Fibroblast of skin of back (primary cell): ENCODE data around the gene TSHZ2.

Experiments used
- DNase-seq: peaks from one replicate; pipeline ENCODE4 v3.0.0-alpha.2; 2013

The TSHZ2 gene

DNA sequence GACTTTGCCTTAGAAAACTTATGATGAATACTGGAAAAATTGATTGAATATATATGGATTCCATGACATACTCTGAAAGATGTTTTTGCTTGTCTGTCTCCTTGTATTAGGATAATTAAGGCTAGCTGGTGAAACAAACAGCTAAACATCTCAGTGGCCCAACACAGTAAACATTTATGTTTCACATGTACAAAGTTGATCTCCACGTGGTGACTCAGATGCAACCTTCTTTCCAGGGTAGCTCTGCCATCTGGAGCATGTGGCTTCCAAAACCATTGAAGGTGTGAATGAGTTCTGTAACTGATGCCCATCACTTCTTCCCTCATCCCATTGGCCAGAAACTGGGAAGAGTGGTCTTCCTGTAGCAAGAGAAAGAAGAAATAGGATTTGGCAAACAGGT lies 196.3 kb downstream of the TSHZ2 start:
- no peak for DNase-seq

DNA sequence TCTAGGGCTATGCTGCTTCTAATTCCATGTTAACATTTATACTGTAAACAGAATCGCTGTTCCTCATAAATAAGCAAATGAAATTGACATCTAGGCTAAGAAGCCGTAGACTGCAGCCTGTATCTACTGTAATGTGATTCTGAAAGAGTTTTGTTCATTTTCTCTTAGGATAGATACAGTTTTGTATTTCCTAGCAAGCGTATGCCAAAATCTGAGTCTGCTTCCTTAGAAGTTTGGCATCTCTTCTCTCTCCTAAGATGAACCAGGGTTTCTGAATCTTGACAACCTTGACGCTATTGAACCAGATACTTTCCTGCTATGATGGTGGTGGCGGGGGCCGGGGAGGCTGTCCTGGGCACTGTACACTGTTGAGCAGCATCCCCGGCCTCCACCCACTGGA lies 198.0 kb downstream of the TSHZ2 start:
- DNase-seq, result no peak

DNA sequence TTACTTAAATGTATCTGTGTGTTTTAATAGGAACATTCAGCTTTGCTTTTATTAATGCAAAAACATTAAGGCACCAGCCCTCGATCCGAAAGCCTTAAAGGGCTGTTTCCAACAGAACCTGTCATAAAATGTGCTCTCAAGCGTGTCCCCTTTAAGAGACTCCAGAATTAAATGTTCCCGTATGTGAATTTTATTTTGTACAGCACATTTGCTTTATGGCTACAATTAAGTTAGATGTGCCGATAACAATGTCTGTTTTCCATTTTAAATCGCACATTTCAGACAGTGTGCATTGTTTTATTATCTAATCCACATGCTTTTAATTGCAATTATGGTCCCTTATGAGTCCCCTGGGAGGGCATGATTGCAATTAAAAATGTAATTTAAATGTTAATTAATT lies 198.9 kb downstream of the TSHZ2 start:
- no peak for DNase-seq

DNA sequence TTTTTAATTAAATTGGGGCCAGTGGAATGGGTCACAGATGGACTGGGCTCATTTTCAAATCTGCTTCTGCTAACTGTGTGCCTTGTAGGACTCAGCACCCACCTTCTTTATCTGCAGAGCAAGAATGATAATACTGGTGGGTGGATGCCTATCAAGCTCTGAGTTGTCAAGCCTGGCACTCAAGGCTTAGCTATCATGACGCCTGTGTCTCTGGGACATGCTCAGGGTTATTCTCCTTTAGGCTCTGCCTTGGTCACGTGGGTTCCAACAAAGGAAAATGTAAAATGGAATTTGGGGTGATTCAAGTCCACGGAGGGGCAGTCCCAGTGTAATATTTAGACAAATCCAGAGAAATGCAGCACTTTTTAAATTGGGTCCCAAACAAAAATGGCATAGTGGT lies 202.3 kb downstream of the TSHZ2 start:
- DNase-seq, result no peak

DNA sequence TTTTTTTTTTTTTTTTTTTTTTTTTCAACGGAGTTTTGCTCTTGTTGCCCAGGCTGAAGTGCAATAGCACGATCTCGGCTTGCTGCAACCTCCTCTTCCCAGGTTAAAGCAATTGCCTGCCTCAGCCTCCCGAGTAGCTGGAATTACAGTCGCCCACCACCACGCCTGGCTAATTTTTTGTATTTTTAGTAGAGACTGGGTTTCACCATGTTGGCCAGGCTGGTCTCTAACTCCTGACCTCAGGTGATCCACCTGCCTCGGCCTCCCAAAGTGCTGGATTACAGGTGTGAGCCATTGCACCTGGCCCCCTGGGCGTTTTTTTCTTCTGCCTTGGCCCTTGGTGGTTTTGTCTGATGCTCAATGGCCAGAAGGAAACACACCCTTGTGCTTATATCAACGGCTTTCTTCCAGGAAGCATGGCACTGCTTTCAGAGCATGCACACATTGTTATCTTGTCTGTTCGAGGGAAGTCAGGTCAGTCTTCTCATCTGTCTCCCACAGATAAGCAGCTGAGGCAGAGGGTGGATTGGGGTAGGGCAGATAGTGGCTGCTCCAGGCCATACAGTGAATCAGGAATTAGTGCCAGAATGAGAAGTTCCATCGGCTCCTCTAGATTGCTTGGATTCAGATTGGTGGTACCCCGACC lies 203.1 kb downstream of the TSHZ2 start:
- DNase-seq, result no peak

DNA sequence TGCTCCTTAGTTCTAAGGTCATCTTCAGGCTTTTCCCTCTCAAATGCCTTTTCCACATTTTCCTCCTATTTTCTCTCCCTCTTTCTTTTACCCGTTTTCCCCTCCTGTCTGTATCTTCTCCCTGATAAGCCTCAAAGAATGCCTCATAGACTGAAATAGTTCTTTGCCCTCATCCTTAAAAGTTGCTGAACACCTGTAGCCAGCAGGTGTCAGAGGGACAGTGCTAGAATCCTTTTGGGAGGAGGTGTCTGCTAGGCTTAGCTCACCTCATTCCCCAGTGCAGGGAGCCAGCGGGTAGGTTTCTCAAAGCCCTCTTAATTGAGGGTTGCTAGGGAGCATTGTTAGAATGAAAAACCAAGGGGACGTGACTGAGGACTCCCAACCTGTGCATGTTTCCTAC lies 204.0 kb downstream of the TSHZ2 start:
- DNase-seq, result no peak

DNA sequence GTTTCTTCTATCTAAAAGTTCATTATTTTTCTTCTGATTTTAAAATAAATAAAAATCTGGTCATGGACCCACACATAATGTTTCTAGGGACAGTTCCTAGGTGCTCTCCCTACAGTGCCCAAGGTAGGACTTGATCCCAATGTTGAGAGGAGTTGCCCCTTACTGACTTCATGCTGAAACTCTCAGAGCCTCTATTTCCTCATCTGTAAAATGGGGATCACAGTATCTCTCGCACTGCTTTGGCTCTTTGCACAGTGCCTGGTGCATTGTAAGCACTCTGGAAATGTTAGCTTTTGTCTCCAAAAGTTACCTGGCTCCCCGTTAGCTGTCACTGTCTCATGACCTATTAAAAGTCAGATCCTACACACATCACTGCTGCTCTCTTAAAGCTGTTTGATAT lies 205.5 kb downstream of the TSHZ2 start:
- no peak for DNase-seq

DNA sequence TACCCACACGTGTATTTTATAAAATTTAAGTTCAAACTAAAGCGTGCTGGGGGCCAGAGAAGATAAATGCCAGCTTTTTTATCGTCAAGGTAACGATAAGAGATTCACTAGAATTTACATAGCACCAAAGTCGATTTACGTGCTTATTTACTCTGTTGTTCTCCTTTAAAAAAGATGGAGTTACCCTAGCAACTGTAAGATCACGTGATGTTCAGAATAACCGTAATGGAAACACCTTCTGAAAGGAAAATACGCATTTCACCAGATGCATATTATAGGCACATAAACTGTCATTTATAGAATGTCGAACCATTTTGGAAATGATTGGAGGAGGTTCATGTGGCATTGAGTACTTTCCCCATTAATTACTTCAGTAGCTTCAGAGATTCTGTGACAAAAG lies 207.6 kb downstream of the TSHZ2 start:
- no peak for DNase-seq

DNA sequence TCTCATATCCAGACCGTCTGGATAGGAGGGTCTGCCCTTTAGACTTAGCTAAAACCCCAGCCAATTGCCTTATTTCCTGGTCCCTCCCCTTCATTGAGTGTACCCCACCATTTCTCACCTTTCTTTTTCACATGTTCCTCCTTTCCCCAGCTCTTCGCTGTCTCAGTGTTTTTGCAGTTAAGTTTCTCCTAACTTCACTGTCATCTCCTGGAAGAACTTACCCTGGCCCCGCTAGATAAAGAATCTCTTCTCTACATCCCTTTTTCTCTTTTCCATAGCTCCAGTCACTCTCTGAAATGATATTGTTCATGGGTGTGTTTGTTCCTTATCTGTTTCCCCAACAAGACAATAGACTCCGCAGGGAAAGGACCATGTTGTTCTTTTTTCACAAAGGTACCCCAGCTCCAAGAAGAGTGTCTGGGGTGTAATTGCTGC lies 208.8 kb downstream of the TSHZ2 start:
- no peak for DNase-seq

DNA sequence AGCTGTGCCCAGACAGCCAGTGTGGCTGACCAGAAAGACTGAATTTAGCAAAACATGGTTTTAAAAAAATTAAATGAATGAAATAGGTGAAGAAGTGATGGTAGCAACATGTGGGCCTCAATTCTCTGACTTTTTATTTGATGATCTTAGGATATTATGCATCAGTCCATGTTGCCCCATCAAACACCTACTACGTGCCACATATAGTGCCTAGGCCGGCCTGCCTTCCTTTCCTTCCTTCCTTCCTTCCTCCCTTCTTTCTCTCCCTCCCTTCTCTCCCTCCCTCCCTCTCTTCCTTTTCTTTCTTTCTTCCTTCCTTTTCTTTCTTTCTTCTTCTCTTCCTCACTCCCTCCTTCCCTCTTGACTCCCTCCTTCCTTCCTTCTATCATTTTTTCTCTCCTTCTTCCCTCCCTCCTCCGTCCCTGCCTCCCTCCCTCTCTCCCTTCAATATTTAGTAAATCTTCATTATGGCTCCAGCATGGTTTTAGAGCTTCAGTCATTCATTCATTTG lies 209.8 kb downstream of the TSHZ2 start:
- DNase-seq, result no peak

DNA sequence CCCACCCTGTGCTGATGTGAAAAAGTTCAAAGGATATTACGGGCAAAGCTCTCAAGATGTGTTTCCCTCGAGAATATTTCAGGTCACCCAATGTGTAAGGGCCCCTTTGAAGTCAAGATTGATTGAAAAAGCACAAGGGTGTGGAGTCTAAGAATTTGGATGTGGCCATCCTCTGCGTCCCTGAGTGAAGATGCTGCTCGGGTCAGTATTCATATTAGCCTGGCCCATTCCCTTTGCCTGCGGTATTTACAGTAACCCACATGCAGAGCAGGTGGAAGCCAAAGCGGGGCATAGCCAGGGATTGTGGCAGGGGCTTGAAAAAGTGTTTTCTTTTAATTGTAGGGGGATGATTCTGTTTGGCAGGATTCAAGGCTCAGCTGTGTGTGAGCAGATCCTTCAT lies 211.0 kb downstream of the TSHZ2 start:
- DNase-seq, result no peak

DNA sequence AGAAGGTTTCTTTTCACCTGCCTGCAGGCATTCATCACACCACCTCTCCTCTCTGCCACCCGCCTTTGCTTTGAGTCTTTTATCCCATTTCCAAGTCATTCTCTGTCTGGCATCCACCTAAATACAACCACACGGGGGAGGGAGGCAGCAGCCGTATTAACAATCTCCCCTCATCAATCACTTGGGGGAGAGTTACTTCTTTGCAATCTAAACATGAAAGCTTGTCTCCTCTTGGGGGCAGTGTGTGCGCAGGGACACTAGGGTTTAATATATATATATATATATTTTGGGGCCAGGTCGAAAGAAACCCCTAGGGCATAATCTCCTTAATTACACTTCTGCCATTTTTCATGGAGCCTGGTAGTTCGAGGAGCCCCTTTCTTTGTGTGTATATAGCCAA lies 214.5 kb downstream of the TSHZ2 start:
- DNase-seq, result no peak

DNA sequence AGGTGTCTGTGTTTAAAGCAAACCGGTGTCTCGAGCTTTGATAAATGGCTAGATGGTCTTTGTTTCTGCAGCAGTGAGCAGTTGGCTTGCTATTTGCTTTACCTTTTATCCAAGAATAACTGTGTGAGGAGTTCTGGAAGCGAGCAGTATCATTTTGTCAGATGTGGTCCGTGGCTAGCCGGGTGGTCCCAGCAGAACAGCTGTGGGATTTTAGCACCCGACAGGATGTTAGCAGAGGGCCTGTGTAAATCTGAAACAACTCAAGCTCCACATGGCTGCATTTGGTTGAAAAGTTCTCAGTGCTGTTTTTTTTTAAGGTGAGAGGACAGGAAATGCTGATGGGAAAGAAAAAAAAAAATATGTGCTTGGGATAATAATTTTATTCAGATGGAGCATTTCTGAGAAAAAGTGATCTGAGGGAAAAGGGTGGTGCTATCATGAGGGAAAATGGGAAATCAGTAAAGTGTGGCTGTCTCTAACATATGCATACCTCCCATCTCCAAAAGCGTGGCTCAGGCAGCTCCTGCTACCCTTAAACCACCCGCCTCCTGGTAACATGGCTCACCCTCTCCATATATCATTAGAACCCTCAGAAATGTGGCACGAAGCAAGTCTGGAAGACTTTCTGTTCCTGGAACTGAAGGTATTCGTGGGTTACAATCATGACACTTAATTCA lies 215.4 kb downstream of the TSHZ2 start:
- DNase-seq, result no peak

DNA sequence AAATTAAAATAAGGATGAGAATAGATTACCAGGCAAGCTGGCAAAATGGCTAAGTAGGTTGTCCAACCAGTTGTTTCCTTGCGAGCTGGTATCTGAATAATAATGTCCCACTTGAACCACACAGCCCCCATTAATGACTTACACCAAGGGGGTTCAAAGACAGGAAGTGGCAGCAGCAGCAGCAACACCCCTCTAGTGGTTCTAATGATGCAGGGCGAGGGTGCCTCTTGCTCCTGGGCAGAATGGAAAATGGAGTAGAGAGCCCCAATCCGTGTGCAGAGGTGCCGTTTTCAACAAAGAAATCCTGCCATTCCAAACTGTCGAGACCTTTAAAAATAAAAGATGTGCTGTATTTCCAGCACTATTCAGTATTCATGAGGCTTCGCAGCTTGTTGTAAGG lies 218.1 kb downstream of the TSHZ2 start:
- DNase-seq, result no peak

DNA sequence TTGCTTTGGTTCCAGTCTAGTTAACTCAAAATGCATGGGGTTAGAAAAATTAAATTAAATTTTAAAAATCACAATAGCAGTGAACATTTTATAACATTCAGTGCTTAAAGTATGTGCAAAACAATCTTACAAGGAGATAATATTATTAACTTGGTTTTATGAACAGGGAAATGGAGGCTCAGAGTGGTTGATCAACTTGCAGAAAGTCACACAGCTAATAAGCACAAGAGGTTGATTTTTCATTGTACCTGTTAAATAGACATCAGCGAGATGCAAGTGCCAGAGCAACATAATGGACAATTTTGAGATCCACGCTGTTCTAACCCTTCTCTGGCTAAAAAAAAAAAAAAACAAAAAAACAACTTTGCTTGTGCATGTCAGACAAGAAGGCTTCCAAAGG lies 219.8 kb downstream of the TSHZ2 start:
- DNase-seq, result no peak

DNA sequence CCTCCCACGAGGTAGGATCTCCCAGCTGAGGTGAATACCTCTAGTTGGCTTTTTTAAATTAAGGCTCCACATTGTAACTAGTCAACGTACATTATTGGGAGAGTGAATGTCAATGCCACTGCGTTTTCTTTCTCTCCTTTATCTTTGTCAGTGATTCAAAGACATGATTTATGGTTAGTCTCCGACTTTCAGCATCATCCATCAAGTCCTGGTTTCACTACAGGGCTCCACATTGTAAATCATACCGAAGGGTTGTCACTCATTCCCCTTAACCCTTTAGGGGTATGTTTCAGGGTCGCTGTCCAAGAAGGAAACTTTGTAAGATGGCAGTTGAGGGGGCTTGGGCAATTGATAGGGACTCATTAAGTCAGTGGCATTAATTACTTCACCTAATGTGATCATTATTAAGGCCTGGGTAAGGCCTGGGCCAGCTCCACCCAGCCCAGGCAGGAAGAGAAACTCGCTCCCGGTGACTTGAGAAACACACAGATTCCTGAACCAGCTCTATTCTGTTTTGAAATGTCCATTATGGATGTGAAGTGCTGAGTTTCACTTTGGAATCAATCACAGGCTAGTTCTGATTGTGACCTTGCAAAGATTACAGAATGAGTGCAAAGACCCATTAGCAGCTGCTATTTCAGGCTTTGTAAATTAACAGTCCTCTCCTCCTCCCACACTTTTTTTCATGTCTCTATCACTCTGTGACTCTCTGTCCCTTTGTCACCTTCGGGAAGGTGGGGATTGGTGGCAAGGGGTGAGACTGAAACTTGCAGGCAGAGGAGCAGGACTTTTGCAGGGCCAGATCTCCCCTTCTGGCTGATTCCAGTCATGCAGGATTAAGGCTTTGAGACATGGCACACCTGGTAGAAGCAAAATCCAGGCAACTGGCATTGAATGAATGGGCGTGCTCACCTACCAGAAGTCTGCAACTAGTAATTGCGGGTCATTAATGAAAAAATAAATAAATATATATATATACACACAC lies 222.4 kb downstream of the TSHZ2 start:
- no peak for DNase-seq

DNA sequence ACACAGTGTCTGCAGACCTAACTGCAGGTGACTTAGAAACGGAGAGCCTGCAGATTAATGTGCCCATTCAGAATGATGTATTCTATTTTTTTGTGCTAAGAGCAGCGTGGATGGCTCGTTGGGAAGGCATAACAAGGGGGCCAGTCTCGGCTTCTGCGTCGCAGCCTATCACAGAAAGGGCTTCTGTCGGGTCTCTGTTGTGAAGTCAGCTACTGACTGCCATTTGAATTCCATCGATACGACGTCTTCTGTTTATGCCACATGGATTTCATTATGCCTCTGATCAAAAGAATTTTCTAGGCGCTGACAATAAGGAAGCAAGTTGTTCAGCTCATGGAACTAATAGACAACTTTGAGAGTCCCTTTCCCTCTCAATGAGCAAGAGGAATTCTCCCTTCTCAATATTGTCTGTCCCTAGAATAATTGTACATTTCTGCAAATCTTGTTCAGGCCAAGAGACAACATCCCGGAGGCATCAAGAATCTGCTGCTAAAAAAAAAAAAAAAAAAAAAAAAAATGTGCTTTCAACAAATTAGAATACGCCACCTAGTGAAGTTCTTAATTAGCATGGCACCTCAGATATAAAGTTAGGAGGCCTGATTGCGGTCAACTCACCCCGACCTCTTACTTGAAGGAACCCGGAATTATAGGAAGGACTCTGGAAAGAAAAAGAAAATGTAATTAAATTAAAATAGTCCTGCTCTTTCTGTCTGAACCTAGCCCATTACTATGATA lies 223.9 kb downstream of the TSHZ2 start:
- peak; percentile 6 for DNase-seq

DNA sequence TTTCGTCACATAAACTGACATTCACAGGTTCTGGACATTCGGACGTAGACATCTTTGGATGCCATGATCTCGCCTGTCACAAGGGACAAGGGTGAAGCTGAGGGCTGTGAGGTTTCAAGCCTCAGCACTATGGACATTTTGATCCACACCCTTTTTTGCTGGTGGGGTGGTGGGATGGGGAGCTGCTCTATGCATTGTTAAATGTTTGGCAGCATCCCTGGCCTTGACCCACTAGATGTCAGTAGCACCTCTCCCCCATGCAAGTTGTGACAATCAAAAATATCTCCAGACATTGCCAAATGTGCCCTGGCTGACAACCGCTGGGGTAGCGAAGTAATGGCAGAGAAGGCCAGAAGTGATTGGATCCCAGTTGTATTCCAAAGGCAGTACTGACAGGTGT lies 229.4 kb downstream of the TSHZ2 start:
- DNase-seq, result no peak

DNA sequence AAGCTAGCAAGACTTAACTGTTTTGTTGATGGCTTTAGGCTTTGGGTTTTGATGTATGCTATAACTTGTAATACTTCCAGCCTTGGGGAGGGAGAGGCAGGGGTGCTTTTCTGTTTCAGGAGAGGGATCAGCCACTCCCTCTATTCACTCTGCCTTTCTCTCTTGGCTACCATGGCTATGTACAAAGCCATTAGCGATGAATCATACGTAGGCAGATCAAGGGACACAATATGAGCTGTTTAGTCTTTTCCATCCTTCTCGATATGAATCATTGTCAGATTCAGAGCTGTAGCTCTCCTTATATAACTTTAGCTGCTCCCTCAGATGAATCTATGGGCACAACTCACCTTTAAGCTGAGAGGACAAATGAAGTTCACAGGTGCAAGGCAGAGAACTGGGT lies 230.6 kb downstream of the TSHZ2 start:
- no peak for DNase-seq

DNA sequence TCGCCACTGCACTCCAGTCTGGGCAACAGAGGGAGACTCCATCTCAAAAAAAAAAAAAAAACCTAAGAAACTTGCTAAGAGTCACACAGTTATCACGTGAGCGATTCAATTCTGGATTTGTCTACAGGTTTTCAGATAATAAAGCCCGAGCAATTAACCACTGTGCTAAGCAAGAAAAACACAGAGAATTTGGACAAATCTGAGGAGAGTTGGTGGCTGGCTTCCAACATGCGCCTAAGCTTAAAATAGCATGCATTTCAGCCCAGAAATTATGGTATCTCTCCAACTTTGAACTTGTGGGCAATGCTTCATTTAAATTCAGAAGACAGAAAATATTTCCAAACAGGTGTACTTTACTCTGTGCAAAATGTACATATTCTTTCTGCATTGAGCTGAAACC lies 232.9 kb downstream of the TSHZ2 start:
- DNase-seq, result no peak

DNA sequence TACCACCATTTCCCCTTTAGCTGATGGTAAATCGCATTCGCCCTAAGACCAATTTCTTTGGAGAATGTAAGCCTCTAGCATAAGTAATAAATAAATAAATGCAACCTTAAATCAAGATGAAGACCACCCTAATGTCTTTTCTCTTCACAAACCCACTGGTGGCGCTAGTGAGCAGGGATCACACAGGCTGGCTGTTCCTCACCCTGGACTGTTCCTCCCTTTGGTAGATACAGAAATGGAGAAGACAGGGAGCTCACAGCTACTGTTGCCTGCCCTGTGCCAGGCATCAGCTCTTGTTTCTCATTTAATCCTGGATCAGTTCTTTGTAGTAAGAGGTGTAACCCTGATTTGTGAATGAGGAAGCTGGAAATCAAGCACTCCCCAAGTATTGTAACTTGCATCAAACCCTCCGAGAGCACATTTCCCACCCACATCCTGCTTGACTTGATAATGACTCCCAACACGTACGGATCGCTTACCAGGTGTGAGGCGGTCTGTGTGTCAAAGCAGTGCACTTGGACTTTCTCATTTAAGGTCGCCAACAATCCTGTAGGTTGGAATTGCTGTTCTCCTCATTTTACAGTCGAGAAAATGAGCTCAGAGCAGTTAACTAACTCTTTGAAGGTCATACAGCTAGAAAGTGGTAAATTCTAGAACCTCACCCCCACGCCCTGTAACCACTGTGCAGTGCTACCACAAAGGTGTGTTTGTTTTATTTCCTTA lies 236.1 kb downstream of the TSHZ2 start:
- DNase-seq, result no peak

DNA sequence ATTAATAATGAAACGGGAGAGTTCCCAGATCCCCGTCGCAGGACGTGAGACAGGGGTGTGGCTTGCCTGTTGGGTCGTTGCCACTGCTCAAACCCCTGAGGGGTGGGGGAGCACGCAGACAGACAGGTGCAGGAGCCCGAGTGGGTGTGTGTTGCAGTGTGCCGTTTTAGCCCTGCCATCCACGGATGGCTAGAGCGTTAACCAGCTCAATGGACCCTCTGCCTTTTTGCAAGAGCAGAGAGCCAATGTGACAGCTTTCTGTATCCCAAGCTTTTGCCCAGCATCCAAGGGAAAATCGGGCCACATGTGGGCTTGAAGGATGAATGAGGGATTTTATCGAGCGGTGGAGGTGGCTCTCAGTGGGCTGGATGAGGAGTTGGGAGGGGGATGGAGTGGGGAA lies 237.9 kb downstream of the TSHZ2 start:
- DNase-seq, result no peak
